Measurements from ENCODE around the gene MGME1. TPM values are rescaled to one million over a fixed set of nuclear protein-coding genes. Genes with fewer than 3 reads are reported as not detected.

Gene MGME1
- total RNA-seq, 4 donors from 2014 or later: 16.1 to 38.0 (median 19.0) TPM

DNA sequence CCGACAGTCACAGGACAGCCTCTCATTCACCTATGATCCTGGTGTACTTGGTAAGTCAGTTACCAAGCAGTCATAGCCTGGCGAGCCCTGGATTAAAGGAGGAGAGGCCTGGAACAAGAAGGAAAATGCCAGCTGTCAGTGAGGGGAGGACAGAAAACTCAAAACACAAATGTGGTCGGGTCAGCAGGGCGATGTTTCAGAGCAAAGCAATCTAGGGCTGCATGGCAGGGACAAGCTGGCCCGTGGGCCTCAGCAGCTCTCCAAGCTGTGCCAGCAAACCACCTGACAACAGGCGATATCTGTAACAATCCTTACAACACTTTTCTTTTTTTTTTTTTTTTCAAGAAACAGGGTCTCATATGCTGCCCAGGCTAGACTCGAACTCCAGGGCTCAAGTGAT is 40.3 kb downstream of the MGME1 start:
- H3K4me3 ChIP-seq: no peak overlapping the region
- no peaks in the 10 kb centered on the region for H3K27me3 ChIP-seq
- H3K9me3 ChIP-seq: no peaks in the 10 kb centered on the region
- no peaks in the 10 kb centered on the region for H3K4me1 ChIP-seq
- H3K36me3 ChIP-seq: no peaks in the 10 kb centered on the region
- TF ChIP-seq POLR2A (IDR thresholded peaks at IDR 0.05) (no peak), CTCF (IDR thresholded peaks at IDR 0.05) (no peak)
- no peak for DNase-seq
- no peak overlapping the region for H3K27ac ChIP-seq

- Histone ChIP-seq H3K27me3 (no peaks in the 10 kb centered on the region), H3K4me3 (no peak overlapping the region), H3K36me3 (no peaks in the 10 kb centered on the region), H3K9me3 (no peaks in the 10 kb centered on the region), H3K27ac (no peak overlapping the region), H3K4me1 (no peaks in the 10 kb centered on the region)
- no peak for DNase-seq
- TF ChIP-seq CTCF (IDR thresholded peaks at IDR 0.05): no peak
Measured at GRCh38 chr20:18011482-18011881, 42.7 kb downstream of the MGME1 start.

GRCh38 chr20:18011951-18012645 is 43.3 kb downstream of the MGME1 start:
- TF ChIP-seq POLR2A (IDR thresholded peaks at IDR 0.05) (no peak), CTCF (IDR thresholded peaks at IDR 0.05) (no peak)
- H3K4me3 ChIP-seq: no peak overlapping the region
- no peaks in the 10 kb centered on the region for H3K27me3 ChIP-seq
- no peak for DNase-seq
- H3K27ac ChIP-seq: no peak overlapping the region
- no peaks in the 10 kb centered on the region for H3K4me1 ChIP-seq
- no peaks in the 10 kb centered on the region for H3K36me3 ChIP-seq
- H3K9me3 ChIP-seq: no peaks in the 10 kb centered on the region

DNA sequence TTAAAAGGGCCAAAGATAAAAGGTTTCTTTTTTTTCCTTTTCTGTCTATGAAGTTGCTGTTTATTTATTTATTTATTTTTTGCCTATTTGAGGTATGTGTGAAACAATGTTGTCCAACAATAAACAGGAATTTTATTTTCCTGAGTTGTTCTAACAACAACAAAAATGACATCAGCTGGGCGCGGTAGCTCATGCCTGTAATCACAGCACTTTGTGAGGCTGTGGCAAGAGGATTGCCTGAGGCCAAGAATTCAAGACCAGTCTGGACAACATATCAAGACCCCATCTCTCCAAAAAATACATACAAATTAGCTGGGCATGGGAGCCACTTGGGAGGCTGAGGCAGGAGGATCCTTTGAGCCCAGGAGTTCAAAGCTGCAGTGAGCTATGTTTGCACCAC is 44.1 kb downstream of the MGME1 start:
- H3K27me3 ChIP-seq: no peaks in the 10 kb centered on the region
- no peaks in the 10 kb centered on the region for H3K4me1 ChIP-seq
- no peaks in the 10 kb centered on the region for H3K36me3 ChIP-seq
- no peak for DNase-seq
- TF ChIP-seq CTCF (IDR thresholded peaks at IDR 0.05) (no peak), POLR2A (IDR thresholded peaks at IDR 0.05) (no peak)
- H3K4me3 ChIP-seq: no peak overlapping the region
- H3K27ac ChIP-seq: no peak overlapping the region
- H3K9me3 ChIP-seq: no peaks in the 10 kb centered on the region

GRCh38 chr20:18014411-18014810 is 45.6 kb downstream of the MGME1 start:
- H3K27me3 ChIP-seq: no peaks in the 10 kb centered on the region
- no peak overlapping the region for H3K27ac ChIP-seq
- DNase-seq: no peak
- TF ChIP-seq POLR2A (IDR thresholded peaks at IDR 0.05): no peak
- TF ChIP-seq CTCF (IDR thresholded peaks at IDR 0.05): no peak
- H3K4me3 ChIP-seq: no peak overlapping the region
- H3K4me1 ChIP-seq: no peaks in the 10 kb centered on the region
- H3K9me3 ChIP-seq: no peaks in the 10 kb centered on the region
- no peaks in the 10 kb centered on the region for H3K36me3 ChIP-seq

DNA sequence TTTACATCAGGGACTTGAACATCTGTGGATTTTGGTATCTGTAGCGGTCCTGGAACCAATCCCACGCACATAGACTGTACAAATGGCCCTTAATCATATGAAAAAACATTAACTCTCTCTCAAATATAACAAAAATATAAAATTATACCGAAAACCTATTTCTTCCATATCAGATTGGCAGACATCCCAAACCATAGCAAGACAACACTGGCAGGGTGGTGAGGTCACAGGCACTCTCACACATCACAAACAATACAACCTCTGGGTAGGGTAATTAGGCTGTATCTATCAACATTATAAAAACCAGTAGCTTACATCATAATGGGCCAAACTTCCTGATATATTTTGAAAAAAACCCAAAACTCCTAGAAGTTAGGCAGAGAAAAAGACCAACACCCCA is 48.0 kb downstream of the MGME1 start:
- DNase-seq: no peak
- H3K27me3 ChIP-seq: no peaks in the 10 kb centered on the region
- no peak overlapping the region for H3K4me3 ChIP-seq
- no peaks in the 10 kb centered on the region for H3K9me3 ChIP-seq
- H3K27ac ChIP-seq: no peak overlapping the region
- no peaks in the 10 kb centered on the region for H3K4me1 ChIP-seq
- TF ChIP-seq POLR2A (IDR thresholded peaks at IDR 0.05) (no peak), CTCF (IDR thresholded peaks at IDR 0.05) (no peak)
- H3K36me3 ChIP-seq: no peaks in the 10 kb centered on the region

All from Peyer's patch (tissue), 4 donors.